Left renal cortex interstitium (tissue), 4 donors: ENCODE results near the gene AMACR. TPM values are rescaled to one million over a fixed set of nuclear protein-coding genes. Genes with fewer than 3 reads are reported as not detected.
"Not testable (repeated sequence)": the region's sequence is repeated elsewhere in the genome, so short reads cannot be mapped to it uniquely, and the experiment has no call there.

Experiments
- DNase-seq, 4 donors: peaks; one replicate each; pipeline ENCODE4 v3.0.0-alpha.2; 2013; ENCODE audit warnings: low read depth in 4 of 4, low spot score in 2 of 4, missing footprints in 1 of 4
- polyA plus RNA-seq, 4 donors: library from polyadenylated mRNA; unstranded; fragments of 120-200 nt; gene quantifications; one replicate each; pipeline ENCODE4 v1.2.1, GENCODE V29; 2013; ENCODE audit not compliant: insufficient read length in 4 of 4

Gene AMACR
- polyA plus RNA-seq, 4 donors, result 82.4 to 84.2 (median 83.2) TPM

GRCh38 chr5:34010146-34010545 is 2.3 kb upstream of the AMACR start:
- DNase-seq, result not testable (repeated sequence)

- DNase-seq, result no peak
These were observed 1.8 kb upstream of the AMACR start for GRCh38 chr5:34009610-34010009.

GRCh38 chr5:34008802-34009201 is 952 bp upstream of the AMACR start:
- no peak for DNase-seq

GRCh38 chr5:34007201-34007620 is 639 bp downstream of the AMACR start:
- no peak for DNase-seq

GRCh38 chr5:34005681-34006080 is 2.2 kb downstream of the AMACR start:
- no peak for DNase-seq

- DNase-seq, result no peak
These were observed 2.6 kb downstream of the AMACR start for GRCh38 chr5:34005211-34005610.

- DNase-seq, result no peak
These were observed 3.9 kb downstream of the AMACR start for GRCh38 chr5:34003941-34004340.

- DNase-seq, result no peak
These were observed 5.1 kb downstream of the AMACR start for GRCh38 chr5:34002629-34003328.

- no peak for DNase-seq
These were observed 6.5 kb downstream of the AMACR start for GRCh38 chr5:34001241-34001841.

GRCh38 chr5:33999978-34000377 is 7.9 kb downstream of the AMACR start:
- no peak for DNase-seq

- no peak for DNase-seq
These were observed 10.4 kb downstream of the AMACR start for GRCh38 chr5:33997331-33997983.

GRCh38 chr5:33995865-33996264 is 12.0 kb downstream of the AMACR start:
- DNase-seq, result no peak

- DNase-seq, result no peak
These were observed 13.0 kb downstream of the AMACR start for GRCh38 chr5:33994845-33995244.

- DNase-seq, result no peak
These were observed 15.0 kb downstream of the AMACR start for GRCh38 chr5:33992864-33993263.

GRCh38 chr5:33985447-33985846 is 22.4 kb downstream of the AMACR start:
- DNase-seq, result no peak

GRCh38 chr5:33984671-33985124 is 23.2 kb downstream of the AMACR start, which contains the start of gene SLC45A2:
Gene SLC45A2 (minus strand): TSS chr5:33984693. CDS start chr5:33984583, 110 bp downstream.
- DNase-seq, result no peak

GRCh38 chr5:33984178-33984577 is 23.7 kb downstream of the AMACR start:
- DNase-seq, result no peak

- no peak for DNase-seq
These were observed 26.3 kb downstream of the AMACR start for GRCh38 chr5:33981408-33982162.

GRCh38 chr5:33980030-33980429 is 27.8 kb downstream of the AMACR start:
- no peak for DNase-seq

GRCh38 chr5:33978306-33978705 is 29.5 kb downstream of the AMACR start:
- DNase-seq, result no peak

- DNase-seq, result no peak
These were observed 31.5 kb downstream of the AMACR start for GRCh38 chr5:33976307-33976706.
